Dendritic cell treated with granulocyte-macrophage colony-stimulating factor and Interleukin-4, amounts not matched to agents 40 ng/mL and 50 ng/mL, for 4 days (primary cell): ENCODE results near the gene TK2.

Source experiments
- H3K27ac Mint-ChIP-seq: one replicate; pipeline ENCODE4 v1.8.0; 2022; ENCODE audit warnings: mild to moderate bottlenecking, mixed read lengths
- H3K27me3 Mint-ChIP-seq: one replicate; pipeline ENCODE4 v1.8.0; 2022; ENCODE audit warnings: mild to moderate bottlenecking, mixed read lengths
- H3K36me3 Mint-ChIP-seq: one replicate; pipeline ENCODE4 v1.8.0; 2022; ENCODE audit warnings: low read depth, mixed read lengths
- H3K4me1 Mint-ChIP-seq: one replicate; pipeline ENCODE4 v1.8.0; 2022; ENCODE audit warnings: low read depth, mixed read lengths
- H3K4me3 Mint-ChIP-seq: one replicate; pipeline ENCODE4 v1.8.0; 2022; ENCODE audit warnings: mild to moderate bottlenecking, moderate library complexity, mixed read lengths
- H3K9me3 Mint-ChIP-seq: one replicate; pipeline ENCODE4 v1.8.0; 2022; ENCODE audit warnings: mixed read lengths
- intact Hi-C: fragments of 100-400 bp; cut with micrococcal nuclease; formaldehyde crosslinking; loops from one replicate; pipeline ENCODE4 v1.15.0; 2022

TK2 gene

GRCh38 chr16:66563574-66564334 lies 13.8 kb upstream of the TK2 start:
- Mint-ChIP-seq H3K36me3 (peaks cover 89% of the 10 kb centered on the region), H3K4me1 (peaks cover 33% of the 10 kb centered on the region), H3K27ac (no peak overlapping the region), H3K4me3 (no peak overlapping the region), H3K9me3 (no peaks in the 10 kb centered on the region), H3K27me3 (no peaks in the 10 kb centered on the region)
- intact Hi-C loops: no loop called here

- H3K27me3 Mint-ChIP-seq: no peaks in the 10 kb centered on the region
- peaks cover 96% of the 10 kb centered on the region for H3K36me3 Mint-ChIP-seq
- H3K4me1 Mint-ChIP-seq: peaks cover 34% of the 10 kb centered on the region
- no peaks in the 10 kb centered on the region for H3K9me3 Mint-ChIP-seq
- H3K27ac Mint-ChIP-seq: no peak overlapping the region
- intact Hi-C loops: no loop called here
- no peak overlapping the region for H3K4me3 Mint-ChIP-seq
Observed at GRCh38 chr16:66562986-66563385, 13.1 kb upstream of the TK2 start.

GRCh38 chr16:66562409-66562808 lies 12.5 kb upstream of the TK2 start:
- H3K27ac Mint-ChIP-seq: no peak overlapping the region
- H3K9me3 Mint-ChIP-seq: no peaks in the 10 kb centered on the region
- peaks cover 38% of the 10 kb centered on the region for H3K4me1 Mint-ChIP-seq
- peaks cover 96% of the 10 kb centered on the region for H3K36me3 Mint-ChIP-seq
- intact Hi-C loops: no loop called here
- no peaks in the 10 kb centered on the region for H3K27me3 Mint-ChIP-seq
- H3K4me3 Mint-ChIP-seq: no peak overlapping the region

GRCh38 chr16:66561381-66562080 lies 11.6 kb upstream of the TK2 start:
- Mint-ChIP-seq H3K27ac (no peak overlapping the region), H3K27me3 (no peaks in the 10 kb centered on the region), H3K4me3 (no peak overlapping the region), H3K9me3 (no peaks in the 10 kb centered on the region), H3K4me1 (peaks cover 40% of the 10 kb centered on the region), H3K36me3 (peaks cover 90% of the 10 kb centered on the region)
- intact Hi-C loops: no loop called here

- peaks cover 52% of the 10 kb centered on the region for H3K4me1 Mint-ChIP-seq
- intact Hi-C loops: no loop called here
- no peak overlapping the region for H3K4me3 Mint-ChIP-seq
- no peaks in the 10 kb centered on the region for H3K9me3 Mint-ChIP-seq
- H3K27ac Mint-ChIP-seq: peak overlapping the region; percentile 2
- H3K27me3 Mint-ChIP-seq: no peaks in the 10 kb centered on the region
- H3K36me3 Mint-ChIP-seq: peaks cover 87% of the 10 kb centered on the region
Observed at GRCh38 chr16:66560107-66560506, 10.2 kb upstream of the TK2 start.

- no peaks in the 10 kb centered on the region for H3K9me3 Mint-ChIP-seq
- H3K27ac Mint-ChIP-seq: peak overlapping the region; percentile 81
- peaks cover 64% of the 10 kb centered on the region for H3K36me3 Mint-ChIP-seq
- peak overlapping the region; percentile 81 for H3K4me3 Mint-ChIP-seq
- intact Hi-C loops: no loop called here
- H3K4me1 Mint-ChIP-seq: peaks cover 60% of the 10 kb centered on the region
- H3K27me3 Mint-ChIP-seq: no peaks in the 10 kb centered on the region
Observed at GRCh38 chr16:66554495-66554894, 4.6 kb upstream of the TK2 start.

- intact Hi-C loops: no loop called here
- Mint-ChIP-seq H3K27ac (peak overlapping the region; percentile 81), H3K36me3 (peaks cover 63% of the 10 kb centered on the region), H3K4me1 (peaks cover 62% of the 10 kb centered on the region), H3K4me3 (peak overlapping the region; percentile 81), H3K9me3 (no peaks in the 10 kb centered on the region), H3K27me3 (no peaks in the 10 kb centered on the region)
Observed at GRCh38 chr16:66554021-66554420, 4.1 kb upstream of the TK2 start.

- Mint-ChIP-seq H3K27me3 (no peaks in the 10 kb centered on the region), H3K36me3 (peaks cover 59% of the 10 kb centered on the region), H3K4me1 (peaks cover 66% of the 10 kb centered on the region), H3K27ac (peak overlapping the region; percentile 81), H3K9me3 (no peaks in the 10 kb centered on the region), H3K4me3 (peak overlapping the region; percentile 81)
- intact Hi-C loops: loop anchor here (2.0 kb wide), 2 partner anchors 28 to 54 kb away; no protein-coding TSS in a partner anchor
Observed at GRCh38 chr16:66553223-66553622, 3.3 kb upstream of the TK2 start.

GRCh38 chr16:66552286-66553177 lies 2.6 kb upstream of the TK2 start, which contains the start of gene CKLF:
CKLF (plus strand) TSS chr16:66552576; CDS start chr16:66552716, 140 bp downstream.
- H3K4me3 Mint-ChIP-seq: peak within 1 kb of the TSS; percentile 81
- intact Hi-C loops: loop anchor here (1.0 to 2.0 kb wide), 3 partner anchors 28 to 54 kb away; no protein-coding TSS in a partner anchor

GRCh38 chr16:66551788-66552285 lies 1.9 kb upstream of the TK2 start:
- H3K4me3 Mint-ChIP-seq: peak overlapping the region; percentile 81
- peaks cover 73% of the 10 kb centered on the region for H3K4me1 Mint-ChIP-seq
- no peaks in the 10 kb centered on the region for H3K9me3 Mint-ChIP-seq
- peaks cover 62% of the 10 kb centered on the region for H3K36me3 Mint-ChIP-seq
- peak overlapping the region; percentile 81 for H3K27ac Mint-ChIP-seq
- intact Hi-C loops: loop anchor here (1.0 to 2.0 kb wide), 3 partner anchors 27 to 55 kb away; no protein-coding TSS in a partner anchor
- no peaks in the 10 kb centered on the region for H3K27me3 Mint-ChIP-seq

More at GRCh38 chr16:66552286-66553177, 2.6 kb upstream of the TK2 start, which contains the start of gene CKLF:
- Mint-ChIP-seq H3K27ac (peak within 1 kb of the TSS; percentile 81), H3K36me3 (peaks cover 59% of the 10 kb centered on the region), H3K27me3 (no peaks in the 10 kb centered on the region), H3K4me1 (peaks cover 70% of the 10 kb centered on the region), H3K9me3 (no peaks in the 10 kb centered on the region)

- peak overlapping the region; percentile 81 for H3K27ac Mint-ChIP-seq
- peaks cover 67% of the 10 kb centered on the region for H3K36me3 Mint-ChIP-seq
- peak overlapping the region; percentile 81 for H3K4me3 Mint-ChIP-seq
- H3K9me3 Mint-ChIP-seq: no peaks in the 10 kb centered on the region
- intact Hi-C loops: no loop called here
- no peaks in the 10 kb centered on the region for H3K27me3 Mint-ChIP-seq
- H3K4me1 Mint-ChIP-seq: peaks cover 78% of the 10 kb centered on the region
Observed at GRCh38 chr16:66551348-66551759, 1.4 kb upstream of the TK2 start.

GRCh38 chr16:66548868-66549267 lies 1.1 kb downstream of the TK2 start:
- Mint-ChIP-seq H3K36me3 (peaks cover 58% of the 10 kb centered on the region), H3K9me3 (no peaks in the 10 kb centered on the region), H3K4me1 (peaks cover 72% of the 10 kb centered on the region), H3K27ac (peak overlapping the region; percentile 81), H3K27me3 (no peaks in the 10 kb centered on the region), H3K4me3 (peak overlapping the region; percentile 78)
- intact Hi-C loops: no loop called here

- intact Hi-C loops: no loop called here
- Mint-ChIP-seq H3K27me3 (no peaks in the 10 kb centered on the region), H3K36me3 (peaks cover 58% of the 10 kb centered on the region), H3K4me3 (peak overlapping the region; percentile 78), H3K4me1 (peaks cover 72% of the 10 kb centered on the region), H3K27ac (peak overlapping the region; percentile 81), H3K9me3 (no peaks in the 10 kb centered on the region)
Observed at GRCh38 chr16:66548068-66548467, 1.9 kb downstream of the TK2 start.
